H1 (cell line): ENCODE data around the gene USP10. TPM values are rescaled to one million over a fixed set of nuclear protein-coding genes. Genes with fewer than 3 reads are reported as not detected.

Experiments used
- EZH2 ChIP-seq: fragments of 200-600 bp; sonication (generic); IDR thresholded peaks from 2 replicates; pipeline ENCODE4 v1.7.1; 2012; ENCODE audit warnings: low read depth, mild to moderate bottlenecking, moderate library complexity, low read length, inconsistent platforms; ENCODE audit not compliant: severe bottlenecking
- POU5F1 ChIP-seq: IDR thresholded peaks from 2 replicates; pipeline ENCODE4 v1.6.1; 2011; ENCODE audit warnings: low read depth, mild to moderate bottlenecking, low read length, moderate library complexity
- polyA plus RNA-seq, 7 experiments: library from polyadenylated mRNA; depleted of rRNA in 3 of 7; stranded (reverse) in 5 of 7; unstranded in 2 of 7; fragments of >200 nt in 5 of 7; fragments of 200-250 nt in 2 of 7; gene quantifications; 1 replicate in 5 of 7; 2 replicates in 1 of 7; 4 replicates in 1 of 7; pipeline versions ENCODE4 v1.2.1 to v1.2.3, GENCODE V29; 2011 to 2013; ENCODE audit warnings: missing spikeins in 2 of 7, mixed read lengths in 2 of 7
- total RNA-seq: library from RNA; stranded (reverse); fragmentation: NEBNext Ultra II Directional; extraction: Animal tissue kit (Norgen Biotek cat#: 25700); gene quantifications from 2 replicates; pipeline ENCODE4 v1.2.1, GENCODE V29; 2021

Gene USP10
- total and polyA plus RNA-seq, 2 of the 8 experiments (the other 6 are each of a cell fraction or from before 2014, with no cell fraction given), result 171 to 195 TPM

DNA sequence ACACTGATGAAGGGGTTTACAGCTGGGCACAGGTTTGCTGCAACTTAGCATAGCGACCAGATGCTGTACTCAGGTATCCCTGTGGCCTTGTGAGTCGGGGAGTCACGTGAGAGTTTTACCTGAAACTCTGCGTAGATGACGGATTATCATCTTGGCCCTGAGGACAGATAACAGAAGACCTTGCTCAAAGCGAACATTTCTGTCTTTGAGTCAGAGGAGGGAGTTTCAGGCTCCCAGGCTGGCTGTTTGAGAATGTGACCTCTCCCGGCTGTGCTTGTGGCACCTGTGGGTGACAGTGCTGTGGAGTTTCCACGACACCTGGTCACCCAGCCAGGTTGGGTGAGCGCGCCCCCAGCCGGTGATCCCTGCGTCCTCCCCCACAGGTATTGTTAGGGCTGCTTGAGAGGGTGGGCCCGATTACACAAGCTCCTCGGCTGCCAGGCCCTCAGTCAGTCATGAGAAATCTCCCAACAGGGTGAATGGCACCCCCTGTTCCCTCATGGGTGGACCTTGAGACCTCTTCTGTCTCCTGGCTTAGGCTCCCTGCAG, 75.5 kb downstream of the USP10 start (continued):
- TF ChIP-seq POU5F1 (no peak), EZH2 (no peak)
